ENCODE results near the gene PTPN18.

PTPN18 gene

DNA sequence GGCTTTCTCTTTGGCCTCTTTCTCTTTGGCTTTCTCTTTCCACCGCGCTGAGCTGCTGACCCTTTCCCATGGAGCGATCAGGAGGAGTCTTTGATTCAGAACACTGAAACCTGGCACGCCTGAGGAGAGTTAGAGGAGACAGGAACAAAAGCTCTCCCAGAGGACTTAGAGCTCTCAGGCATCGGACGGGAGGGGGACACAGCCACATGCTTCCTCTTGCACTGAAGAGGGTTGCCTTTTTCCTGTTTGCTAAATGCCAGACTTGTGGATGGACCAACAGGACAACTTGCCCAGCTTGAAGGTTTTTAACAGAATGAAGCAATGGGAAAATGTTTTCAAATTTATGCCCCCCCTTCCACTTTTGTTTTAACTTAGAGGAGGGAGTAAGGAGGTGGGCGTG is 3.6 kb upstream of the PTPN18 start:
- Histone ChIP-seq H3K27me3 (replicated peaks; ENCODE audit: control insufficient read depth, insufficient read depth, low read length) (no peaks in the 10 kb centered on the region), H3K36me3 (ENCODE audit: control insufficient read depth, insufficient read depth, low read length) (no peaks in the 10 kb centered on the region; the same call in none of the 2 replicates), H3K4me3 (replicated peaks; ENCODE audit: low read depth, low read length) (no peak overlapping the region; the same call in 1 of the 2 replicates)
- TF ChIP-seq, protein P1, sequence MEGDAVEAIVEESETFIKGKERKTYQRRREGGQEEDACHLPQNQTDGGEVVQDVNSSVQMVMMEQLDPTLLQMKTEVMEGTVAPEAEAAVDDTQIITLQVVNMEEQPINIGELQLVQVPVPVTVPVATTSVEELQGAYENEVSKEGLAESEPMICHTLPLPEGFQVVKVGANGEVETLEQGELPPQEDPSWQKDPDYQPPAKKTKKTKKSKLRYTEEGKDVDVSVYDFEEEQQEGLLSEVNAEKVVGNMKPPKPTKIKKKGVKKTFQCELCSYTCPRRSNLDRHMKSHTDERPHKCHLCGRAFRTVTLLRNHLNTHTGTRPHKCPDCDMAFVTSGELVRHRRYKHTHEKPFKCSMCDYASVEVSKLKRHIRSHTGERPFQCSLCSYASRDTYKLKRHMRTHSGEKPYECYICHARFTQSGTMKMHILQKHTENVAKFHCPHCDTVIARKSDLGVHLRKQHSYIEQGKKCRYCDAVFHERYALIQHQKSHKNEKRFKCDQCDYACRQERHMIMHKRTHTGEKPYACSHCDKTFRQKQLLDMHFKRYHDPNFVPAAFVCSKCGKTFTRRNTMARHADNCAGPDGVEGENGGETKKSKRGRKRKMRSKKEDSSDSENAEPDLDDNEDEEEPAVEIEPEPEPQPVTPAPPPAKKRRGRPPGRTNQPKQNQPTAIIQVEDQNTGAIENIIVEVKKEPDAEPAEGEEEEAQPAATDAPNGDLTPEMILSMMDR (IDR thresholded peaks at IDR 0.05; ENCODE audit: insufficient read depth, low read length, poor library complexity, severe bottlenecking), result no peak
- DNase-seq (ENCODE audit: extremely low read depth, insufficient read length), result no peak

GRCh38 chr2:130353291-130354138 is 2.3 kb upstream of the PTPN18 start:
- Histone ChIP-seq H3K36me3 (ENCODE audit: control insufficient read depth, insufficient read depth, low read length) (no peaks in the 10 kb centered on the region; the same call in 1 of the 2 replicates), H3K4me3 (replicated peaks; ENCODE audit: low read depth, low read length) (no peak overlapping the region), H3K27me3 (replicated peaks; ENCODE audit: control insufficient read depth, insufficient read depth, low read length) (no peaks in the 10 kb centered on the region)
- TF ChIP-seq, protein P1 (IDR thresholded peaks at IDR 0.05; ENCODE audit: insufficient read depth, low read length, poor library complexity, severe bottlenecking), result no peak
- DNase-seq (ENCODE audit: extremely low read depth, insufficient read length), result no peak

DNA sequence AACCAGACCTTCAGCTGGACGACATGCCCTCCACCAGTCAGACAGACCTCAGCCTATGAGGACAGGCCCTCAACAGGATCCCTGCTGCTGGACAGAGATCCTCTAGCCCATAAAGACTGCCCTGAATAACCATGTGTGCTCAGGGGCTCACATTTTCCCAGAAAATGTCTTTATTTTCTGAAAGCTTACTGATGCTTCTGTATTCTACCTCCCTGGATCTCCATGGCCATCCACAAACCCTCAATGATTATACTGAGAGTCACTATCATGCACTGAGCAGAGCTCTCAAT is 1.8 kb upstream of the PTPN18 start:
- TF ChIP-seq, protein P1 (IDR thresholded peaks at IDR 0.05; ENCODE audit: insufficient read depth, low read length, poor library complexity, severe bottlenecking), result no peak
- DNase-seq (ENCODE audit: extremely low read depth, insufficient read length), result no peak
- Histone ChIP-seq H3K36me3 (ENCODE audit: control insufficient read depth, insufficient read depth, low read length) (no peaks in the 10 kb centered on the region), H3K4me3 (replicated peaks; ENCODE audit: low read depth, low read length) (no peak overlapping the region), H3K27me3 (replicated peaks; ENCODE audit: control insufficient read depth, insufficient read depth, low read length) (no peaks in the 10 kb centered on the region)

- TF ChIP-seq, protein P1 (IDR thresholded peaks at IDR 0.05; ENCODE audit: insufficient read depth, low read length, poor library complexity, severe bottlenecking), result no peak
- H3K27me3 ChIP-seq (replicated peaks; ENCODE audit: control insufficient read depth, insufficient read depth, low read length), result no peaks in the 10 kb centered on the region
- no peaks in the 10 kb centered on the region for H3K36me3 ChIP-seq (ENCODE audit: control insufficient read depth, insufficient read depth, low read length)
- peak overlapping the region; percentile 66 for H3K4me3 ChIP-seq (replicated peaks; ENCODE audit: low read depth, low read length)
- no peak for DNase-seq (ENCODE audit: extremely low read depth, insufficient read length)
Observed at GRCh38 chr2:130355172-130355577, 681 bp upstream of the PTPN18 start.

GRCh38 chr2:130357864-130358263 is 2.0 kb downstream of the PTPN18 start:
- DNase-seq (ENCODE audit: extremely low read depth, insufficient read length), result no peak
- TF ChIP-seq, protein P1 (IDR thresholded peaks at IDR 0.05; ENCODE audit: insufficient read depth, low read length, poor library complexity, severe bottlenecking), result no peak
- H3K4me3 ChIP-seq (replicated peaks; ENCODE audit: low read depth, low read length), result no peak overlapping the region

More at GRCh38 chr2:130357864-130358263, 2.0 kb downstream of the PTPN18 start:
- no peaks in the 10 kb centered on the region for H3K27me3 ChIP-seq (replicated peaks; ENCODE audit: control insufficient read depth, insufficient read depth, low read length)
- no peaks in the 10 kb centered on the region for H3K36me3 ChIP-seq (ENCODE audit: control insufficient read depth, insufficient read depth, low read length)
